Naive thymus-derived CD8-positive, alpha-beta T cell (primary cell): ENCODE results near the gene PTPN1. TPM values are rescaled to one million over a fixed set of nuclear protein-coding genes. Genes with fewer than 3 reads are reported as not detected.

Source experiments
- ATAC-seq, 2 donors: fragments of 150-1000 bp; cut with Tn5 transposase in 1 of 2; sonication (Bioruptor Pico), chemical (Tn5 transposase) in 1 of 2; 1 replicate in 1 of 2; 2 replicates in 1 of 2; pipeline ENCODE4 v1.10.0; 2021; ENCODE audit warnings: mild to moderate bottlenecking in 2 of 2, moderate library complexity in 2 of 2
- POLR2A ChIA-PET: fragments of 350-600 bp; sonication (Branson Sonifier 250); formaldehyde crosslinking; loops from one replicate; lab custom pipeline; 2021; ENCODE audit warnings: antibody characterized with exemption; lab: Charles Lee
- DNase-seq, 10 donors: peaks; one replicate each; pipeline versions ENCODE4 v3.0.0 to v3.0.0-alpha.2; 2020 to 2022
- H3K27ac Mint-ChIP-seq, 10 donors: one replicate each; pipeline ENCODE4 v1.8.0; 2020 to 2022; ENCODE audit warnings: mild to moderate bottlenecking in 10 of 10, mixed read lengths in 10 of 10, moderate library complexity in 4 of 10, inconsistent platforms in 1 of 10
- H3K27me3 Mint-ChIP-seq, 5 donors: one replicate each; pipeline ENCODE4 v1.8.0; 2021 to 2022; ENCODE audit warnings: mixed read lengths in 5 of 5
- H3K36me3 Mint-ChIP-seq, 3 donors: one replicate each; pipeline ENCODE4 v1.8.0; 2020 to 2022; ENCODE audit warnings: mixed read lengths in 3 of 3, mild to moderate bottlenecking in 2 of 3, inconsistent platforms in 1 of 3
- H3K4me1 Mint-ChIP-seq, 4 donors: one replicate each; pipeline ENCODE4 v1.8.0; 2021 to 2022; ENCODE audit warnings: mixed read lengths in 4 of 4
- H3K4me3 Mint-ChIP-seq, 10 donors: one replicate each; pipeline ENCODE4 v1.8.0; 2020 to 2022; ENCODE audit warnings: mild to moderate bottlenecking in 10 of 10, mixed read lengths in 10 of 10, moderate library complexity in 6 of 10, inconsistent platforms in 1 of 10
- H3K9me3 Mint-ChIP-seq, 9 donors: one replicate each; pipeline ENCODE4 v1.8.0; 2020 to 2022; ENCODE audit warnings: mixed read lengths in 9 of 9, mild to moderate bottlenecking in 3 of 9, inconsistent platforms in 1 of 9, moderate library complexity in 1 of 9
- polyA plus RNA-seq, 3 donors: library from polyadenylated mRNA; unstranded; fragments of 300-500 nt; fragmentation: Illumina TruSeq; gene quantifications; one replicate each; pipeline ENCODE4 v1.2.3, GENCODE V29; 2021
- total RNA-seq, 8 experiments: library from RNA in 2 of 8; stranded (reverse) in 2 of 8; gene quantifications; one replicate each; pipeline ENCODE4 v1.2.3 and lab custom pipeline; 2021 to 2026

The PTPN1 gene
- total and polyA plus RNA-seq, 5 experiments from 2014 or later, result 29.1 to 56.7 (median 31.9) TPM

DNA sequence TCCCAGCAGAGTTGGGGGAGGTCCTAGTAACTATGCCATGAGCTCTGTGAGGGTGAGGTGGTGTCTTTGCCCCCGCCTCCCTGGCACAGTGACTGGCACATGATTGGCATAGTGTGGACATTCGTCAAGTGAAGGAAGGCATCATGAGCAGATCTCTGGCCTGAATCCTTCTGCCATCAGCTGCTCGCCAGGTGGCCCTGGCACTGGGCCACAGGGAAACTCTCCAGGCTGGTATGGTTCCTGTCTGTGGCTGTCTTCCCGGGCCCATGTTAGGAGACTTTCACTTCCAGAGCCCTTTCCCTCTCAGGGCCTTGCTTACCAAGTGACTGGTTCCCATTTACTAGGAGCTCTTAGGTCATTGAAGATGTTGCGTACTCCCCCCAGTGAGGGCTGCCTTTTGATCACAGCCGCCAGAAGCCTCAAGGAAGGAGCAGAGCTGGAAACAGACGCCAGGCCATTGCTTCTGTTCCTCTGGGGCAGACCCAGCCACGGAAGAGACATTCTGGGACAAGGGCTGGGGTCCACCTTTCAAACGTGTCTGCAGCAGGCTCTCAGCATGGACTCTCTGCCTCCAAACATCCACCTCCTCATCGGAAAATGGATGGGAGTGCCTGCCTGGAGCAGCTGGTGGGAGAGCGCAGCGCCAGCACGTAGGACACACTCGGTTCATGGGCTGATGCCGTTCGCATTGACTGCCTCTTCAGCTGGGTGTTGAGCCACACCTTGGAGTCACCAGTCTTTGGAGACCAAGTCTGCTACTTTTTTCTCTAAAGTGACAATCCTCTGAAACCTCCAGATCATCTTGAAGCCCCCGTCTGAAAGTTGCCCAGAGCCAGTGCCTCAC lies 67.2 kb downstream of the PTPN1 start:
- DNase-seq (no peak), ATAC-seq (no peak)
- H3K9me3 Mint-ChIP-seq, result no peaks in the 10 kb centered on the region
- H3K4me1 Mint-ChIP-seq, result peaks cover 12 to 26% (median 20%) of the 10 kb centered on the region in 4 donors
- peaks cover 0 to 87% (median 3%) of the 10 kb centered on the region in 3 donors for H3K36me3 Mint-ChIP-seq
- POLR2A ChIA-PET, result no interaction called here
- peak overlapping the region in 3 of 10 donors; percentile 24 to 53 (median 42) for H3K27ac Mint-ChIP-seq
- H3K4me3 Mint-ChIP-seq, result no peak overlapping the region
- no peaks in the 10 kb centered on the region for H3K27me3 Mint-ChIP-seq

GRCh38 chr20:50578061-50578777 lies 68.0 kb downstream of the PTPN1 start:
- H3K27ac Mint-ChIP-seq, result peak overlapping the region in 2 of 10 donors; percentile 29 to 42

DNA sequence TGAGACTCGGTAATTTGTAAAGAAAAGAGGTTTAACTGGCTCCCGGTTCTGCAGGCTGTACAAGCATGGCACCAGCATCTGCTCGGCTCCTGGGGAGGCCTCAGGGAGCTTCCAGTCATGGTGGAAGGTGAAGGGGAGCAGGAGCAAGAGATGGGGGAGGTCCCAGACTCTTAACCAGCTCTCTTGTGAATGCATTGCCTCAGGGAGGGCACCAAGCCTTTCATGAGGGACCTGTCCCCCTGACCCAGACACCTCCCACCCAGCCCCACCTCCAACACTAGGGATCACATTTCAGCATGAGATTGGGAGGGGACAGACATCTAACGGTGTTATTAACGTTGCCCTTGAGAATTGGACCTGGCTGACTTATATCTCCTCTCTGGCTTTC lies 68.6 kb downstream of the PTPN1 start:
- ATAC-seq, result no peak
- peak overlapping the region in 2 of 10 donors; percentile 29 to 50 for H3K27ac Mint-ChIP-seq
- peaks cover 0 to 91% (median 3%) of the 10 kb centered on the region in 3 donors for H3K36me3 Mint-ChIP-seq
- no peaks in the 10 kb centered on the region for H3K9me3 Mint-ChIP-seq
- no peak for DNase-seq
- POLR2A ChIA-PET, result no interaction called here
- no peak overlapping the region for H3K4me3 Mint-ChIP-seq
- no peaks in the 10 kb centered on the region for H3K27me3 Mint-ChIP-seq
- H3K4me1 Mint-ChIP-seq, result peaks cover 5 to 16% (median 11%) of the 10 kb centered on the region in 4 donors

More at GRCh38 chr20:50578061-50578777, 68.0 kb downstream of the PTPN1 start:
- H3K4me1 Mint-ChIP-seq, result peaks cover 6 to 18% (median 14%) of the 10 kb centered on the region in 4 donors
- no peaks in the 10 kb centered on the region for H3K27me3 Mint-ChIP-seq
- H3K9me3 Mint-ChIP-seq, result no peaks in the 10 kb centered on the region
- POLR2A ChIA-PET, result no interaction called here
- H3K4me3 Mint-ChIP-seq, result no peak overlapping the region
- peaks cover 0 to 90% (median 3%) of the 10 kb centered on the region in 3 donors for H3K36me3 Mint-ChIP-seq
- ATAC-seq, result no peak
- DNase-seq, result no peak

GRCh38 chr20:50579511-50579910 lies 69.3 kb downstream of the PTPN1 start:
- Mint-ChIP-seq H3K9me3 (no peaks in the 10 kb centered on the region), H3K27ac (peak overlapping the region in 3 of 10 donors; percentile 10 to 76 (median 62)), H3K27me3 (no peaks in the 10 kb centered on the region), H3K4me1 (peaks cover 5 to 16% (median 10%) of the 10 kb centered on the region in 4 donors), H3K4me3 (no peak overlapping the region), H3K36me3 (peaks cover 0 to 90% (median 3%) of the 10 kb centered on the region in 3 donors)
- no peak for DNase-seq
- ATAC-seq, result no peak
- POLR2A ChIA-PET, result interaction anchor here (0.6 kb wide), 1 partner anchor 915 kb away, joined by 3 read pairs; no protein-coding TSS in a partner anchor

DNA sequence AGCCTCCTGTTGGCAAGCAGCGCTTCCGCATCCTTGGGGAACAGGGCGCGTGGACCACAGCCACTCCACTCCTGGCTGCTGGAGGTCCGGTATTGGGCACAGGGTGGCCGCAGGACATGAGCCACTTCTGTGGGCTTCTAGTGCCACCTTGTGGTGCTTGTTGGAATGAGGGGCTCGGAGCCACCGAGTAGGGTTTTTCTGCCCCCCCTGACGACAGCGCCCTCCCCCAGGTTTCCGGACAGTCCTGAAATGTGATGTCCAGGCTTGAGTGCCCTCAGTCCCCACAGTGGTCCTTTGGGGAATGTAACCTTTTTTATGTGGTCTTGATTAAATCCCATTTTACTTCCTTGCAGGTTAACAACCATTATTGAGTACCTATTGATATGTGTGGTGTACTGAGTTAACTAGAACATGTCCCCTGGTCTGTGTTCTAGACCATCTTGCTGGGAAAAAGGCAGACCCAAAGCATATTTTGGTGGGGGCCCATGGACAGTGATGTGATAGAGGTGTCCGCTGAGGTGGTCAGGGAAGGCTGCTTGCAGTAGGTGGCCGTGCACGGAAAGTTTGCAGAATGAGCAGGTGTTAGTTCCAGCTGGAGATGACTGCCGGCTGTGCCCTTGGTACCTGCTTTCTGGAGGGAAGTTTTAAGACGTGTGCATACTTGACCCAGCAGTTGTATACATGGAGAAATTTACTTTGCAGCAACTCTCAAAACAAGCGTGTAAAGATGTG lies 70.0 kb downstream of the PTPN1 start:
- Mint-ChIP-seq H3K4me1 (peaks cover 0 to 16% (median 8%) of the 10 kb centered on the region in 4 donors), H3K4me3 (no peak overlapping the region), H3K9me3 (no peaks in the 10 kb centered on the region), H3K36me3 (peaks cover 0 to 89% (median 3%) of the 10 kb centered on the region in 3 donors), H3K27ac (peak overlapping the region in 5 of 10 donors; percentile 19 to 81 (median 46)), H3K27me3 (no peaks in the 10 kb centered on the region)
- peak in 9 of 10 donors; percentile 23 to 69 (median 46) for DNase-seq
- POLR2A ChIA-PET, result no interaction called here
- ATAC-seq, result peak; percentile 63 to 65

GRCh38 chr20:50580842-50581544 lies 70.8 kb downstream of the PTPN1 start:
- POLR2A ChIA-PET, result no interaction called here
- ATAC-seq (no peak), DNase-seq (peak in 1 of 10 donors; percentile 30)
- peaks cover 0 to 90% (median 3%) of the 10 kb centered on the region in 3 donors for H3K36me3 Mint-ChIP-seq
- H3K27me3 Mint-ChIP-seq, result no peaks in the 10 kb centered on the region
- peaks cover 0 to 14% (median 4%) of the 10 kb centered on the region in 4 donors for H3K4me1 Mint-ChIP-seq
- H3K9me3 Mint-ChIP-seq, result no peaks in the 10 kb centered on the region
- H3K4me3 Mint-ChIP-seq, result no peak overlapping the region
- H3K27ac Mint-ChIP-seq, result peak overlapping the region in 4 of 10 donors; percentile 19 to 74 (median 35)

GRCh38 chr20:50582092-50582491 lies 71.9 kb downstream of the PTPN1 start:
- peaks cover 0 to 95% (median 3%) of the 10 kb centered on the region in 3 donors for H3K36me3 Mint-ChIP-seq
- peaks cover 0 to 12% (median 4%) of the 10 kb centered on the region in 4 donors for H3K4me1 Mint-ChIP-seq
- H3K27ac Mint-ChIP-seq, result peak overlapping the region in 1 of 10 donors; percentile 61
- no peaks in the 10 kb centered on the region for H3K9me3 Mint-ChIP-seq
- no peaks in the 10 kb centered on the region for H3K27me3 Mint-ChIP-seq
- H3K4me3 Mint-ChIP-seq, result no peak overlapping the region
- no peak for ATAC-seq
- DNase-seq, result peak in 1 of 10 donors; percentile 2
- POLR2A ChIA-PET, result interaction anchor here (0.8 kb wide), 1 partner anchor 11 kb away, joined by 3 read pairs; no protein-coding TSS in a partner anchor

DNA sequence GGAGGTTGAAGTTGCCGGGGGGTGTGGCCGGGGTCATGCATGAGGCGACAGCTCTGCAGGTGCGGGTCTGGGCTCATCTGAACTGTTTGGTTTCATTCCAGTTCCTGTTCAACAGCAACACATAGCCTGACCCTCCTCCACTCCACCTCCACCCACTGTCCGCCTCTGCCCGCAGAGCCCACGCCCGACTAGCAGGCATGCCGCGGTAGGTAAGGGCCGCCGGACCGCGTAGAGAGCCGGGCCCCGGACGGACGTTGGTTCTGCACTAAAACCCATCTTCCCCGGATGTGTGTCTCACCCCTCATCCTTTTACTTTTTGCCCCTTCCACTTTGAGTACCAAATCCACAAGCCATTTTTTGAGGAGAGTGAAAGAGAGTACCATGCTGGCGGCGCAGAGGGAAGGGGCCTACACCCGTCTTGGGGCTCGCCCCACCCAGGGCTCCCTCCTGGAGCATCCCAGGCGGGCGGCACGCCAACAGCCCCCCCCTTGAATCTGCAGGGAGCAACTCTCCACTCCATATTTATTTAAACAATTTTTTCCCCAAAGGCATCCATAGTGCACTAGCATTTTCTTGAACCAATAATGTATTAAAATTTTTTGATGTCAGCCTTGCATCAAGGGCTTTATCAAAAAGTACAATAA lies 72.5 kb downstream of the PTPN1 start:
- peaks cover 0 to 12% (median 4%) of the 10 kb centered on the region in 4 donors for H3K4me1 Mint-ChIP-seq
- H3K27me3 Mint-ChIP-seq, result no peaks in the 10 kb centered on the region
- H3K36me3 Mint-ChIP-seq, result peaks cover 0 to 93% (median 3%) of the 10 kb centered on the region in 3 donors
- DNase-seq (peak in 1 of 10 donors; percentile 55), ATAC-seq (no peak)
- POLR2A ChIA-PET, result interaction anchor here (0.8 kb wide), 1 partner anchor 10 kb away, joined by 3 read pairs; no protein-coding TSS in a partner anchor
- H3K27ac Mint-ChIP-seq, result peak overlapping the region in 3 of 10 donors; percentile 8 to 65 (median 63)
- peak overlapping the region in 1 of 10 donors; percentile 6 for H3K4me3 Mint-ChIP-seq
- H3K9me3 Mint-ChIP-seq, result no peaks in the 10 kb centered on the region

DNA sequence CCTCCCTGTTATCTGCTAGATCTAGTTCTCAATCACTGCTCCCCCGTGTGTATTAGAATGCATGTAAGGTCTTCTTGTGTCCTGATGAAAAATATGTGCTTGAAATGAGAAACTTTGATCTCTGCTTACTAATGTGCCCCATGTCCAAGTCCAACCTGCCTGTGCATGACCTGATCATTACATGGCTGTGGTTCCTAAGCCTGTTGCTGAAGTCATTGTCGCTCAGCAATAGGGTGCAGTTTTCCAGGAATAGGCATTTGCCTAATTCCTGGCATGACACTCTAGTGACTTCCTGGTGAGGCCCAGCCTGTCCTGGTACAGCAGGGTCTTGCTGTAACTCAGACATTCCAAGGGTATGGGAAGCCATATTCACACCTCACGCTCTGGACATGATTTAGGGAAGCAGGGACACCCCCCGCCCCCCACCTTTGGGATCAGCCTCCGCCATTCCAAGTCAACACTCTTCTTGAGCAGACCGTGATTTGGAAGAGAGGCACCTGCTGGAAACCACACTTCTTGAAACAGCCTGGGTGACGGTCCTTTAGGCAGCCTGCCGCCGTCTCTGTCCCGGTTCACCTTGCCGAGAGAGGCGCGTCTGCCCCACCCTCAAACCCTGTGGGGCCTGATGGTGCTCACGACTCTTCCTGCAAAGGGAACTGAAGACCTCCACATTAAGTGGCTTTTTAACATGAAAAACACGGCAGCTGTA lies 73.4 kb downstream of the PTPN1 start:
- Mint-ChIP-seq H3K36me3 (peaks cover 0 to 89% (median 3%) of the 10 kb centered on the region in 3 donors), H3K27ac (peak overlapping the region in 2 of 10 donors; percentile 31 to 63)
- POLR2A ChIA-PET, result no interaction called here

GRCh38 chr20:50584687-50585086 lies 74.5 kb downstream of the PTPN1 start:
- Mint-ChIP-seq H3K4me3 (no peak overlapping the region), H3K36me3 (peaks cover 0 to 80% (median 3%) of the 10 kb centered on the region in 3 donors), H3K9me3 (no peaks in the 10 kb centered on the region), H3K27ac (peak overlapping the region in 1 of 10 donors; percentile 3), H3K4me1 (peaks cover 3 to 12% (median 5%) of the 10 kb centered on the region in 4 donors), H3K27me3 (no peaks in the 10 kb centered on the region)
- DNase-seq (peak in 1 of 10 donors; percentile 4), ATAC-seq (no peak)
- POLR2A ChIA-PET, result interaction anchor here (1.3 kb wide), 1 partner anchor 74 kb away, joined by 8 read pairs; the partner anchor contains the start of gene PTPN1

More for the DNA sequence above, 73.4 kb downstream of the PTPN1 start:
- Mint-ChIP-seq H3K9me3 (no peaks in the 10 kb centered on the region), H3K4me3 (no peak overlapping the region), H3K4me1 (peaks cover 3 to 12% (median 5%) of the 10 kb centered on the region in 4 donors), H3K27me3 (no peaks in the 10 kb centered on the region)
- DNase-seq (peak in 1 of 10 donors; percentile 9), ATAC-seq (no peak)
